Activated CD4-positive, alpha-beta T cell treated with anti-CD3 and anti-CD28 coated beads for 4 hours (primary cell): Measurements from ENCODE around the gene TEX35.
"Not testable (repeated sequence)": the region's sequence is repeated elsewhere in the genome, so short reads cannot be mapped to it uniquely, and the experiment has no call there.

Experiments used
- DNase-seq, 2 donors: peaks; one replicate each; pipeline ENCODE4 v3.0.0-alpha.2; 2020

Gene TEX35

GRCh38 chr1:178542554-178543289 lies 29.8 kb downstream of the TEX35 start:
- peak; percentile 69 to 84 for DNase-seq

GRCh38 chr1:178543290-178543607 lies 30.3 kb downstream of the TEX35 start:
- no peak for DNase-seq

- no peak for DNase-seq
These were observed 31.6 kb downstream of the TEX35 start for GRCh38 chr1:178544531-178544930.

- no peak for DNase-seq
These were observed 35.2 kb downstream of the TEX35 start for GRCh38 chr1:178548108-178548507.

GRCh38 chr1:178551307-178551706 lies 38.4 kb downstream of the TEX35 start:
- DNase-seq: no peak

GRCh38 chr1:178551940-178552339 lies 39.0 kb downstream of the TEX35 start:
- no peak for DNase-seq

- DNase-seq: no peak
These were observed 39.9 kb downstream of the TEX35 start for GRCh38 chr1:178552856-178553255.

GRCh38 chr1:178554351-178554750 lies 41.4 kb downstream of the TEX35 start:
- not testable (repeated sequence) for DNase-seq

- DNase-seq: not testable (repeated sequence)
These were observed 42.7 kb downstream of the TEX35 start for GRCh38 chr1:178555613-178556012.

- not testable (repeated sequence) for DNase-seq
These were observed 45.9 kb downstream of the TEX35 start for GRCh38 chr1:178558816-178559215.

GRCh38 chr1:178560871-178561376 lies 48.0 kb downstream of the TEX35 start:
- no peak for DNase-seq

- no peak for DNase-seq
These were observed 50.4 kb downstream of the TEX35 start for GRCh38 chr1:178563099-178563820.

GRCh38 chr1:178564086-178564782 lies 51.3 kb downstream of the TEX35 start:
- DNase-seq: no peak

GRCh38 chr1:178564783-178565180 lies 51.9 kb downstream of the TEX35 start:
- DNase-seq: no peak

GRCh38 chr1:178565586-178565985 lies 52.7 kb downstream of the TEX35 start:
- DNase-seq: no peak

GRCh38 chr1:178566187-178566586 lies 53.3 kb downstream of the TEX35 start:
- no peak for DNase-seq

GRCh38 chr1:178571807-178572206 lies 58.9 kb downstream of the TEX35 start:
- DNase-seq: no peak
